NCI-H345 treated with DMSO at 0.1 percent for 48 hours (cell line): ENCODE data around the gene NAA16.

Experiments used
- DNase-seq: peaks from one replicate; lab custom pipeline; 2025; ENCODE audit not compliant: unreplicated experiment; lab: John Stamatoyannopoulos, UW

The NAA16 gene

DNA sequence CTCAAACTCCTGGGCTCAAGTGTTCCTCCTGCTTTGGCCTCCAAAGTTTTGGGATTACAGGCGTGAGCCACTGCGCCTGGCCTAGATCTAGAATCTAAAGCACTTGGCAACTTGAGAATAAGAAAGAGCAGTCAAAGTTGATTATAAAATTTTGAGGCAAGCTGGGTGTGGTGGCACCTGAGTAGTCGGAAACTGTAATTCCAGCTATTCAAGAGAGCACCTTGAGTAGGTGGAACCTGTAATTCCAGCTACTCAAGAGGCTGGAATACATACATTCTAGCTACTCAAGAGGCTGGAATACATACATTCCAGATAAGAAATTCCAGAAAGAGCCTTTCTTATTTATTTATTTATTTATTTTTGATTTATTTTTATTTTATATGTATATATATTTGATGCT lies 8.3 kb upstream of the NAA16 start:
- DNase-seq: no peak

DNA sequence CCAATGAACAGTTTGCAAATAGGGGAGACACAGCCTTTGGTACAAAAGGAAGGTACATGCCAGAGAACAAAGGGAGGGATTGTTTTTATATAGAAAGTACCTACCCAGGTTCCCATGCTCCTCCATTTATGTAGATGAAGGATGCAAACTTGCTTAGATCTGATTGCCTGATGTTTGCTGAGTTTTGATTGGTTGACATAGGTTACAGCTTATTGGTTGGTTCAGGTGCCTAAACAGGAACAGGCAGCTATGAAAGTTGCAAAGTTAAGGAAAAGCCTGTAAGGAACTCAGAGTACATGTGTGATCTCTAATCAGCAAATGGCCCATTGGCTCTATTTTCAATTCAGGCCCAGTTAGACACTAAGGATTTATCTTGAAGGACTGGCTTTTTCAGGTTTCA lies 6.5 kb upstream of the NAA16 start:
- no peak for DNase-seq

DNA sequence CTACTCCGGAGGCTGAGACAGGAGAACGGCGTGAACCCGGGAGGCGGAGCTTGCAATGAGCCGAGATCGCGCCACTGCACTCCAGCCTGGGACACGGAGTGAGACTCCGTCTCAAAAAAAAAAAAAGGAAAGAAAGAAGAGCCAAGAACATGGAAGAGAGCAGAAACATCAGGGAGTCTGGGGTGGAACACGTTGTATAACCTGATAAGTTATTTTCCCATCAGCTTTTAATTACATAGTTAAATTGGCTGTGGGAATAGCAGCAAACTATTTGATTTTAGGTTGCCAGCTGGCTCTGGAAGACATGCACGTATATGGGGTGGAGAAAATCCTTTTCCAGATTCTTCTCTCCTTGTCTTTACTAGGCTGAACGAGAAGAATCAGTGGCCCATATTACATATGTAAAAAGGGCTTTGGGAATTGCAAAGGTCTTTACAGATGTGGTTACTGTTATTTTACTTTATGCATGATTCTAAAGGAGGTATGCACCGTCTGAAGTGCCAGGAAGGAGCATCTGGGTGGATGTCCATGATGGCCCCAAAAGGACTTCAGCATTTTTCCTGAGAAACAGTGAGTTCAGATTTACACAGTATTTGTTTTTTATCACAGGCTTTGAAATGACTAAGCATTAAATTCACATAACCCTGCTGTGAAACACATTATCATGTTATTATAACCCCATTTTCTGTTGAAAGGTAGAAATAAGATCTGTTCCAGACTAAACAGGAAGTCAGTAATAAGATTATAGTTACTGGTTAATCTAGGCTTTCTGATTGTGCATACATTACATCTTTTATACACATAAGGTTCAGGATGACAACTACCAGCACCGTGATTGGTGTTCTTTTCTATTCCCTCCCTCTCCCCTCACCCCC lies 4.6 kb upstream of the NAA16 start:
- DNase-seq: no peak

DNA sequence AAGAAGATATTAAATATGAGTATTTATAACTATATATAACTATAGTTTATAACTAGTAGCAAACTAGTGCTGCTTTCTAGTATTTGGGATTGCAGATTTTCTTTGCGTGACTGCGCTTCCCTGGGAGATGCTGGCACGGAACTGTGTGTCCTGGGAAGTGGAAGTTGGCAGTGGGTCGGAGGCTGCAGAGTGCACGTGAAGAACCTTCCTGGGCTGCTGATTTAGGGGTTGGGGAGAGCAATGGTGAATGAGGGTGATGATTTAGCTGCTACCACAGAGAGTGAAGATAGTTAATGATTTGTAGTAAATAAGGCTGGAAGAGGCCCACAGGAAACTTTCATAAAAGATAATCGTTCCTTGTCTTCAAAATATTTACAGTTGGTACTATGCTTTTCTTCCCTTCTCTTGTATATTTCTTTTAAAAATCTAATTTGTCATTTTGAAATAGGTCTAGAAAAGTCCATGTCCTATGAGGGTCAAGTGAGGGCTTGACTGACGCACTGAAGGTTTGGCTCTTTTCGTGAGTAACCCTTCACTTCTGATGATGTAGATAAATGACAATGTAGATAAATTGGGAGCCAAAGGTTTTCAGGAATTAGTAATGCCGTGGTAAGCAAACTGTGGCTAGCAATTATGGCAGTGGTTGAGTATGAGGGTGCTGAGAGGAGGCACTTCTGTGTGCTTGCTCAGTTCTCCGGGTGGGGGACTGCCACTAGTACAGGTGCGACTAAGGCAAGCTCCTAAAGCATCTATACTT lies 3.0 kb upstream of the NAA16 start:
- DNase-seq: no peak

DNA sequence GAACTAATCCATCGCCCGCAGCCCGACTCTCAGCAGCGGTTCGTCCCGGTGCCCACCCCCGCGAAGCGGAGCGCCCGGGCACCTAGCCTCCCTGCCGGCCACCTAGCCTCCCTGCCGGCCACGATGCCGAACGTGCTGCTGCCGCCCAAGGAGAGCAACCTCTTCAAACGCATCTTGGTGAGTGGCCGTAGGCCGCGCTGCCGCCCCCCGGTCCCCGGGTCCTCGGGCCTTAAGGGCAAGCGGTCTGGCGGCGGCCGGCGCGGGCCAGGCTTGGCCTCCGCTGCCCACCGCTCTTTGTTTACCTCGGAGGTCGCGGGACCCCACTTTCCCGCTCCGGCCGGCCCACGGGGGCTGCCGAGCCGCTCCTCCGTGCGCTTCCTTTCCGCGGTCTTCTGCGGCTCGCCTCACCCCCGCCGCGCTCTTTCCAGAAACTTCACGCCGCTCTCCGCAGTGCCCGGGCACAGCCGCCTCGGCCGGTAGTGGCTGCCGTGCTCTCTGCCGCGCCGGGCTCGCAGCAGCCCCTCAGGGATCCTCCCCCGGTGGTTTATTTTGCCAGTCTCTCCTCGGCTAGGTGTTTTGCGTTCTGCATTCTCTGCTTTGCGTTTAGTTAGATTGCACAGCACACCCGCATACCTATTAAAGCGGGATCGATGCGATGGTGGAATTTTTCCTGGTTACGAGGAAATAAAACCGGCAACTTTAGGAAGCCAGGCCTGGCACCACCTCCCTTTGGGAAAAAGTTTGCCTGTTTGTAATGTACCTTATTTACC lies 524 bp downstream of the NAA16 start:
- DNase-seq: no peak

DNA sequence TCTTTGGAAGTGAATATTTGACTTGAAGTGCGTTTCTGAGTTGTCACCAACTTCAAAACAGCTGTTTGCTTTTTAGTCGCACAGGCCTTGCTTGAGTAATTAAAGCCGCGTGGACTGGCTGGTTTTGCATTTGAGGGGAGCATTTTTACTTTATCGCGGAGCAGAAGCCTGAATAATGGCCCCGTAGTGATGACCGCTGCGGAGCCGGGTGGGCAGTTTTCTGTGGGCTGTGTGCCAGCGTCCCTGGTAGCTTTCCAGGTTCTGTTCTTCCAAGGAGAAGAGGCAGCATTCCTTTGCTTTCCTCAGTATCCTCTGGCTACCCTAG lies 1.1 kb downstream of the NAA16 start:
- no peak for DNase-seq

DNA sequence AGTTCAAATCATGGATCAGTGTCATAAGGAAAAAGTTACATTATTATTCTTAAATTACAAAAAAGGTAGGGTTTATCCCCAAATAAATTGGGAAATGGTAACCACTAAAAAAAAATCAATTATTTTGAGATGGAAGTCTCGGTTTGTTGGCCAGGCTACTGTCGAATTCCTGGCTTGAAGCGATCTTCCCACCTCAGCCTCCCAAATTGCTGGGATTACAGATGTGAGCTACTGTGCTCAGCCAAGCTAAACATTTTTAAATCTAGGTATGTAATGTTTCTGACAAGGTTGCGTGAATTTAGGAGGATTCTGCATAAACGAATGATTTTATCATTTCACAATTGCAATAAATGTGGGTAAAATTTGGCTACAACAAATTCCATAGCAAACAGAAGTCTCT lies 2.0 kb downstream of the NAA16 start:
- no peak for DNase-seq

DNA sequence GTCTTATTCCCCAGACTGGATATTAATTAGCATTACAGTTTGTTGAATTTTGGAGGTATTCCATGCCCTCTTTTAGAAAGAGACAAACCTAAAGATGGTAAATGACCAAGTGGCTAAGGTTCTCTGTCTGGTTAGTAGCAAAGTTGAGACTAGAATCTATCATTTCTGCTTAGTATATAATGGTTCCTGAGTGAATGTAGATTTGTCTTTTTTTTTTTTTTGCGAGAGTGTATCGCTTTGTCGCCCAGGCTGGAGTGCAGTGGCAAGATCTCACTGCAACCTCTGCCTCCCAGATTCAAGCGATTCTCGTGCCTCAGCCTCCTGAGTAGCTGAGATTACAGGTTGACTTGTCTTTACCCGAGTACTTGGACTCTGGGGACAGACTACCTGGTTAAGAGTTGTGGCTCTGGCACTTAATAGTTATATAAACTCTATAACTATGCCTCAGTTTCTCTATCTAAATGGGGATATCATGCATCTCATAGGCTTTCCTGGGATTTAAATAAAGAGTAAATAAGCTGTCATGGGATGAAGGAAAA lies 2.7 kb downstream of the NAA16 start:
- DNase-seq: no peak

DNA sequence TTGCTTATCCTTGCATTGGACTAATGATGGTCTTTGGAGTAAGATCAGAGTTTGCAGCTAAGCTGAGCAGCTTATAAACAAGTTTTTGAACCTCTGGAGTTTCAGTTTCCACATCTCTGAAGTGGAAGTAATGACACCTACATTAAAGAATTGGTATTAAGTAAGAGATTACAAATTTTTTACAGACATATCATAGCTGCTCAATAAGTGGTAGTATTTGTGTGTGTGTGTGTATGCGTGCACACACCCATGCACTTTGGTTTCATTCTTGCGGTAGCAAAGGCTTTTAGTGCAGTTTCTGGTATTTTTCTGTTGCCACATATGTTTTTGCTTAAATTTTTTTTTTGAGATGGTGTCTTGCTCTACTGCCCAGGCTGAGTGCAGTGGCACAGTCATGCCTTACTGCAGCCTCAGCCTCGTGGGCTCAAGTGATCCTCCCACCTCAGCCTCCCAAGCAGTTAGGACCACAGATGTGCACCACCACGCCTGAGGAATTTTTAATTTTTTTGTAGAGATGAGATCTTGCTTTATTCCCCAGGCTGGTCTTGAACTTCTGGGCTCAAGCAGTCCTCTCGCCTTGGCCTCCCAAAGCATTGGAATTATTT lies 4.5 kb downstream of the NAA16 start:
- no peak for DNase-seq

DNA sequence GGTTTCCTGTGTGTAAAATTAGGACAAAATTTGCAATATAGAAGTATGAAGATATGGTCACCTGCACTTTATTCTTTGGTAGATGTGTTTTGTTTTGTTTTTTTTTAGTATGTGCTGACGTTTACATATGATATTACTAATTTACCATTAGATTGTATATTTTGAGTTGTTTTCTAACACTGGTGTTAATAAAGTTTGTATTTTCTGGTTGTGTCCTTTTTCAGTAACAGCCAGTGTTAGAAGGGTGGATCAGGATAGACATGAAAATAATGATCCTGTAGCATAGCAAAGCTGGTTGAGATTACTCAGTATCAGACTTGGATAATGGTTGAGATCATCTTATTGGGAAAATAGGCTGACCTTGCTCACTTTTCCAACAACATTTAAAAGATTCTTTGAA lies 6.2 kb downstream of the NAA16 start:
- no peak for DNase-seq

DNA sequence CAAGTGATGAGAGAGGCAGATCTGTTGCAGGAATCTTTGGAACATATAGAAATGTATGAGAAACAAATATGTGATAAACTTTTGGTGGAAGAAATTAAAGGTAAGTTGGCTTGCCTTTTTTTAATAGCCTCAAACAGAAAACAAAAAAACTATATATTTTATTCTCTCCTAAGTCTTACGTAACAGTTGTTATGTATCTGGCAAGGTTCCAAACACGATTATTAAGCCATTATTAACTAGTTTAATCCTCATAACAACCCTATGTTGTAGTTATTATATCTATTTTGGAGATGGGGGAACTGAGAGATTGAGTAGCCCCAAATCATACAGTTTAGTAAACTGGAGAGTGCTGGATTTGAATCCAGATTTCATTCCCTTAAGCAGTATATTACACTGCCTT lies 14.7 kb downstream of the NAA16 start:
- DNase-seq: no peak

DNA sequence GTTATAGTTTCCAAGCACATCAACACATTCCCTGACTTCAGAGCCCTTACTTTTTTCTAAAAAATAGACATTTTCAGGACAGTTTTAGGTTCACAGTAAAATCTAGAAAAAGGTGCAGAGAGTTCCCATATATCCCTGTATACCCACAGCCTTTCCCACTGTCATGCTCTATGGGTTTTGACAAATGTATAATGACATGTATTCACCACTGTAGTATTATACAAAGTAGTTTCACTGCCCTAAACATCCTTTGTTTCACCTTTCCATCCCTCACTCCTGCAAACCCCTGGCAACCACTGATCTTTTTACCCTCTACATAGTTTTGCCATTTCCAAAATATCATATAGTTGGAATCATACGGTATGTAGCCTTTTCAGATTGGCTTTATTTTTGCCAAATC lies 15.6 kb downstream of the NAA16 start:
- DNase-seq: no peak

DNA sequence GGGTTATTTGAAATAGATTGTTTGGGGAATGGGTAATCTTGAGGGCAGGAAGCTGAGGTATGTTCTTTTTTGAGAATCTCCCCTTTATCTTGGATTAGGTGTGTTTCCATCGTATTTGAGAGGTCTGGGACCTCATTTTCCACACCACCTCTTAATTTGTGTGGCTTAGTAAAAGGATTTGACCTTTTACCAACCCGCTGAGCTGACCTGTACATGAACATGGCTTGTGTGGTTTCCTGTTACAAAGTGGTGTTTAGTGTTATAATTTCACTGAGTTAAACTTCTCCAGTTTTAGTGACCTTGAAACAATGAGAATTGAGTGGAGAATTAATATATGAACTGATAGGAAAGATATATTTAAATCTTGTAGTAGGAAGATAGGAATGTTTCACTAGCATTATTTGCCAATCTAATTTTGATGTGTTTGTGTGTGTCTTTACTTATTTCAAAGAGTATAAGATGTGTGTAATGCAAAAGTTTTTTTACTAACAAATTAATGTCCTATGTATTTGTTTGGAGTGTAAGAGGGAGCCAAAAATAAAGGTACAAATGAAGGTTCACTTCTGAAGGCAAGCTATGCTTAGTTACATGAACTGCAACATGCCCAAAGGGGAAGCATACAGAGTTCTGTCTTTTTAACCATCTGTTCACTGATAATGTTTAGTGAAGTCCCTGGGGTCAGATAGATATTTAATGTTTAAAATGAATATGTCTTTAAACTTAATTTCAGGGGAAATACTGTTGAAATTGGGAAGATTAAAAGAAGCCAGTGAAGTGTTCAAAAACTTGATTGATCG lies 17.1 kb downstream of the NAA16 start:
- no peak for DNase-seq

DNA sequence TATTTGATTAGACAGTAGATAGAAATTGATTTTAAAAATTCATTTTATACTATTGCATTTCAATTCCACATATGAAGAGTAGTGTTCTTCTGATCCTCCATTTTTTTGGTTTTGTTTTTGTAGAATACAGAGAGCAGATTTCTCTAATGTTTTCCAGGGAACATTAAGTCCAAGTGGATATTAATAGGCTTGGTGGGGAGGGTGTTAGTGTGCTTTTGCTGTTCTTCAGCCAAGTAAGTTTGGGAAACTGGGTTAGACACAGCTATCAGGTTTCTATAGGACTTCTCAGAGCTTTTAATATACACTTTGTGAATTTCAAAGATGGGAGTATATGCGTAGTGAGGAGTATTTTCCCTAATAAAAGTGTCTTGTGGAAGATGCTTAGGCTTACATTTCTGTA lies 21.8 kb downstream of the NAA16 start:
- no peak for DNase-seq

DNA sequence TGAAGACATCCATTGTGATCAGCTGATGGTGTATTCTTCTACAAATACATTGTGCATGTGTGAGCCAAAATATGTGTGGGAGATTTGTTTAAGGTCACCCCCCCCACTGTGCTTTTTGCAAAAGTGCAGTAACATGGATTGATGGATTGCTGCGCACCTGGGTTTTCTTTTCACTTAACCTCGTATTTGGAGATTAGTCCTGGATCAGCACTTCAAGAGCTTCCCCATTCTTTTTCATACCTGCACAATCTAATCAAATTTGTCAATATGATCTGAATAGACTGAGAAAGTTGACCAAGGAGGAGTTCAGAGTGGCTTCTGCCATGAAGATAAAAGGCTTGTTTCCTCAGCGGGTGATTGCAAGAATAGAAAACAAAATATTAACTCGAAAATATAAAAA lies 23.7 kb downstream of the NAA16 start:
- DNase-seq: no peak

DNA sequence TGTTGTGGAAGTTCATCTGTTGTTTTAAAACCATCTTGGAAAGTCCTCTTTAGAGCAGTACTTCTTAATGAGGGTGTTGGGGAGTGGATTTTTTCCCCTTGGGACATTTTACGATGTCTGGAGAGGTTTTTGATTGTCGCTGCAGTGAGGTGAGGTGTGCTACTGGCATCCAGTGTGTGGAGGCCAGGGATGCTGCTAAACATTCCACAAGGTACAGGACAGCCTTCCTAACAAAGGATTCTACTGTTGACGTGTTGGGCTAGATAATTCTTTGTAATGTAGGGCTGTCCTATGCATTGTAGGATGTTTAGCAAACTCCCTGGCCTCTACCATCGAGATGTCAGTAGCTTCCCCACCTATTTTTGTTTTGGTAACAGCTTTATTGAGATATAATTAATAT lies 33.3 kb downstream of the NAA16 start:
- no peak for DNase-seq

DNA sequence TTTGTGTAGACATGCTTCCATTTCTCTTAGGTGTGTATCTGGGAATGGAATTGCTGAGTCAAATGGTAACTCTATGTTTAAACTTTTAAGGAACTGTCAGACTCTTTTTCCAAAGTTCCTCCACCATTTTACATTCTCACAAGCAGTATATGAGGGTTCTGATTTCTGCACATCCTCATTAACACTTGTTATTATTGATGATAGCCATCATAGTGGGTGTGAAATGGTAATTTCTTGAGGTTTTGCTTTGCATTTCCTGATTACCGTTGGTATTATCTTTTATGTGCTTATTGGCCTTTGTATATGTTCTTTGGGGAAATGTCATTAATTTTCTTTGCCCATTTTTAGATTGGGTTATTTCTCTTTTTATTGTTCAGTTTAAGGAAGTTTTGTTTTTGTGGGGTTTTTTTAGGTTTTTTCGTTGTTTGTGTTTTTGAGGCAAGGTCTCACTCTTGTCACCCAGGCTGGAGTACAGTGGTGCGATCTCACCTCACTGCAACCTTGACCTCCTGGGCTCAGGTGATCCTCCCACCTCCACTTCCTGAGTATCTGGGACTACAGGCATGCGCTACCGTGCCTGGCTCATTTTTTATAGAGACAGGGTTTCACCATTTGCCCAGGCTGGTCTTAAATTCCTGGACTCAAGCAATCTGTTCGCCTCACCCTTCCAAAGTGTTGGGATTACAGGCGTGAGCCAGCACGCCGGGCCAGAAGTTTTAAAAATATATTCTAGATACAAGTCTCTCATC lies 34.3 kb downstream of the NAA16 start:
- no peak for DNase-seq

DNA sequence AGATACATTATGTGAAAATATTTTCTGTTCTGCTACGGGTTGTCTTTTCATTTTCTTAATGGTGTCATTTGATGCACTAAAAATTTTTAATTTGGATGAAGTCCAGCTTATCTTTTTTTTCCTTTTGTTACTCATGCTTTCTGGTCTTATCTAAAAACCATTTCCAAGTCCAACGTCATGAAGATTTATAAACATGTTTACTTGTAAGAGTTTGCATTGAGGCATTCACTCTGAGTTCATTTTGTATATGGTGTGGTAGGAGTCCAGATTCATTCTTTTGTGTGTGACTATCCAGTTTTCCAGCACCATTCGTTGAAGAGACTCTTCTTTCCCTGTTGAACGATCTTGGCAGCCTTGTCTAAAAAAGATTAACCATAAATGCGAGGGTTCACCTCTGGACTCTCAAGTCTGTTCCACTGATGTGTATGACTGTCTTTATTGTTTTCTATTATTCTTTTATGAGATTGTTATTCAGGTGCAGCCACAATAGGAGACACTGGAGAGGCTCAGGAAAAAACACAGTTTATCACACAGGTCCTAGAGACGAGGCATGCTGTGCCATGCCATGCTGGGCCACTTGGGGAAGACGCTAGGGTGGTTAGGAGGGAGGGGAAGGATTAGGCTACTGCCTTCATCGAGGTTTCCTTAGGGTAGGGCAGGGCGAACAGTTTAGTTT lies 35.0 kb downstream of the NAA16 start:
- DNase-seq: no peak
